ENCODE measurements around the gene ENPEP.
"Not testable (repeated sequence)": the region's sequence is repeated elsewhere in the genome, so short reads cannot be mapped to it uniquely, and the experiment has no call there.

ENPEP gene, protein sequence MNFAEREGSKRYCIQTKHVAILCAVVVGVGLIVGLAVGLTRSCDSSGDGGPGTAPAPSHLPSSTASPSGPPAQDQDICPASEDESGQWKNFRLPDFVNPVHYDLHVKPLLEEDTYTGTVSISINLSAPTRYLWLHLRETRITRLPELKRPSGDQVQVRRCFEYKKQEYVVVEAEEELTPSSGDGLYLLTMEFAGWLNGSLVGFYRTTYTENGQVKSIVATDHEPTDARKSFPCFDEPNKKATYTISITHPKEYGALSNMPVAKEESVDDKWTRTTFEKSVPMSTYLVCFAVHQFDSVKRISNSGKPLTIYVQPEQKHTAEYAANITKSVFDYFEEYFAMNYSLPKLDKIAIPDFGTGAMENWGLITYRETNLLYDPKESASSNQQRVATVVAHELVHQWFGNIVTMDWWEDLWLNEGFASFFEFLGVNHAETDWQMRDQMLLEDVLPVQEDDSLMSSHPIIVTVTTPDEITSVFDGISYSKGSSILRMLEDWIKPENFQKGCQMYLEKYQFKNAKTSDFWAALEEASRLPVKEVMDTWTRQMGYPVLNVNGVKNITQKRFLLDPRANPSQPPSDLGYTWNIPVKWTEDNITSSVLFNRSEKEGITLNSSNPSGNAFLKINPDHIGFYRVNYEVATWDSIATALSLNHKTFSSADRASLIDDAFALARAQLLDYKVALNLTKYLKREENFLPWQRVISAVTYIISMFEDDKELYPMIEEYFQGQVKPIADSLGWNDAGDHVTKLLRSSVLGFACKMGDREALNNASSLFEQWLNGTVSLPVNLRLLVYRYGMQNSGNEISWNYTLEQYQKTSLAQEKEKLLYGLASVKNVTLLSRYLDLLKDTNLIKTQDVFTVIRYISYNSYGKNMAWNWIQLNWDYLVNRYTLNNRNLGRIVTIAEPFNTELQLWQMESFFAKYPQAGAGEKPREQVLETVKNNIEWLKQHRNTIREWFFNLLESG

DNA sequence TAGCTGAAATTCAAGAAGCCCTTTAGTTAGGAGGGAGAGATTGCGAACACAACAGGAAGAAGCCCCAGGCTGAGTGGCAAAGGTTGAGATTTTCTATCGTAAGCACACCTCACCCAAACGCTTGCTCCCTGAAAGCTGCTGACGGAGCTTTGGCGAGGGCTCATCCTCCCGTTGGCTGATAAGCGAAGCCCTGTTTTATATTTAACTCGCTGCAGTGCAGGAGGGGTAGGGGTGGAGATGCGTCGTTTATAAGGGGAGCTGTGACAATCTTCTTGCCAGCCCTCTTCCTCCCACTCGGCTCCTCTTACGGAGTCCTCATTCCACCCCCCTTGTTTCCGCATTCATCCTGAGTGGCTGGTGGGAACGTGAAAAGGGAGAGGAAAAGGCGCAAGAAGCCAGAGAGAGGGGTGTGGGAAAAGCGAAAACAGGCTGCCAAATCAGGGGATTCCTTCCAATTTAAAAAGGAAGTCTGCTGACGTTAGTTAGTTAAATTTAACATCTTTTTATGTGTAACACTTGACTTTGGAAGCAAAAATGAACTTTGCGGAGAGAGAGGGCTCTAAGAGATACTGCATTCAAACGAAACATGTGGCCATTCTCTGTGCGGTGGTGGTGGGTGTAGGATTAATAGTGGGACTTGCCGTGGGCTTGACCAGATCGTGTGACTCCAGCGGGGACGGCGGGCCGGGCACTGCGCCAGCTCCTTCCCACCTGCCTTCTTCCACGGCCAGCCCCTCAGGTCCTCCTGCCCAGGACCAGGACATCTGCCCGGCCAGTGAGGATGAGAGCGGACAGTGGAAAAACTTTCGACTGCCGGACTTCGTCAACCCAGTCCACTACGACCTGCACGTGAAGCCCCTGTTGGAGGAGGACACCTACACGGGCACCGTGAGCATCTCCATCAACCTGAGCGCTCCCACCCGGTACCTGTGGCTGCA is at the start of gene ENPEP:
ENPEP (plus strand) TSS at position 275 of the 938 bp plus-strand sequence; CDS start at position 535, 260 bp downstream.
- DNase-seq, result no peak

DNA sequence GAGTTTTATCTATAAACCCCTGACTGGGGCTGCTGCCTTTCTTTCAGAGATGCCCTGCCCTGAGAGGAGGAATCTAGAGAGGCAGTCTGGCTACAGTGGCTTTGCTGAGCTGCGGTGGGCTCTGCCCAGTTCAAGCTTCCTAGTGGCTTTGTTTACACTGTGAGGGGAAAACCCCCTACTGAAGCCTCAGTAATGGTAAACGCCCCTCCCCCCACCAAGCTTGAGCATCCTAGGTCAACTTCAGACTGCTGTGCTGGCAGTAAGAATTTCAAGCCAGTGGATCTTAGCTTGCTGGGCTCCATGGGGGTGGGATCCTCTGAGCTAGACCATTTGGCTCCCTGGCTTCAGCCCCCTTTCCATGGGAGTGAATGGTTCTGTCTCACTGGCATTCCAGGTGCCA is 44.1 kb upstream of the ENPEP start:
- not testable (repeated sequence) for DNase-seq

DNA sequence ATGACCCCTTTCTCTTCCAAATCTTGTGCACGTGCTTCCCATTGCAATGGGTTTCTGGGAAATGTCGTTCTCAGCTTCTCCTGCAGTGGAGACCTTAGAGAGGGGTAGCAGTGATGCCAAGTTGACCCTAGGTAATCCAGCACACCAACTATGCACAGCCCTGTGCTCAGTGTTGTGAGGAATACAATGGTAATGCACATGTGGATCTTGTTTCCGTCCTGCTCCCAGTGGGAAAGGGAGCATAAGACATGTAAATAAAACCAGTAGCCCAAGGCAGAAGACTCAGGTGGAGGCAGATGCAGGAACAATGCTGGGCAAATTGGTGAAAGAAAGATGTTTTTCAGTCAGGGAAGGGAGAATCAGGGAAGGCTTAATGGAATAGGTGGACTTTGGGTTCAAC is 38.7 kb upstream of the ENPEP start:
- DNase-seq, result not testable (repeated sequence)

DNA sequence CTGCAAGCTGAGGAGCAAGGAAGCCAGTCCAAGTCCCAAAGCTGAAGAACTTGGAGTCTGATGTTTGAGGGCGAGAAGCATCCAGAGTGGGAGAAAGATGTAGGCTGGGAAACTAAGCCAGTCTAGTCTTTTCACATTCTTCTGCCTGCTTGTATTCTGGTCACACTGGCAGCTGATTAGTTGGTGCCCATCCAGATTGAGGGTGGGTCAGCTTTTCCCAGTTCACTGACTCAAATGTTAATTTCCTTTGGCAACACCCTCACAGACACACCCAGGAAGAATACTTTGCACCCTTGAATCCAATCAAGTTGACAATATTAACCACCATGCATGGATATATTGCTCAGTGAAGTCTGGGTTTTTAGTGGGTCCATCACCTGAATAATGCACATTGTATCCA is 36.7 kb upstream of the ENPEP start:
- DNase-seq, result not testable (repeated sequence)

DNA sequence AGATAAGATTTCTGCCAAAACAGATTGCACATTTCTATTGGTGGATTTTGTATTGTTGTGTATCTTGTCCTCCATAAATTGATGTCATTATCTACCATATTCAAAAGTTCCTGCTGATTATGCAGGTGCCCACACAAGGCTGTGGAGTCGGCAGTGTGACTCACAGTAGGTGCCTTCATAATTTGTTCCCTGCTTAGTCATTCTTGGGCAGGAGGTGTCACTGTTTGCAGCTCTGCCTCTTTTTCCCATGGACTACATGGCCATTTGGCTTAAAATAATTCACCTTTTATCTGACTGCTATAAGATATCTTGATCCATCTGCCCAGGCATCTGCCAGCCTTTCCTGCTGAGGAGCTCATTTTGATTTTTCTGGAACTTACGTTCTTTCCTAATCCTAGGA is 33.6 kb upstream of the ENPEP start:
- DNase-seq, result no peak

DNA sequence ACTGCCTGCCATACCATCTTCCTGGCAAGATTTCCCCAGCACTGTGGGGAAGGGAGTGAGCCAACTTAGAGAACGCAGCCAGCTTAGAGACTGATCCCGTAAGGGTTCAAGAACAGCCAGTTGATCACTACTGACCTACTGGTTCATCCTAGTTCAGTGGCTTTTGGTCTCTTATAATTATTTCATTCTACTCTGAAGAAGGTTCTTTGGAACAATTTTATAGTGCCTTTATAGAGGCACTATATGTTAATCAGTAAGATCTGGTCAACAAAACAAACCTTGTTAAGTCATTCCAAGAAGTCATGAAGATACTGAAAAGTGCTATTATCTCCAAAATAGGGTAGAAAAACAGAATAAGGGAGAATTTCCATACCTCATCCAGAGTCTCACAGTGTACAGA is 33.2 kb upstream of the ENPEP start:
- DNase-seq, result no peak

DNA sequence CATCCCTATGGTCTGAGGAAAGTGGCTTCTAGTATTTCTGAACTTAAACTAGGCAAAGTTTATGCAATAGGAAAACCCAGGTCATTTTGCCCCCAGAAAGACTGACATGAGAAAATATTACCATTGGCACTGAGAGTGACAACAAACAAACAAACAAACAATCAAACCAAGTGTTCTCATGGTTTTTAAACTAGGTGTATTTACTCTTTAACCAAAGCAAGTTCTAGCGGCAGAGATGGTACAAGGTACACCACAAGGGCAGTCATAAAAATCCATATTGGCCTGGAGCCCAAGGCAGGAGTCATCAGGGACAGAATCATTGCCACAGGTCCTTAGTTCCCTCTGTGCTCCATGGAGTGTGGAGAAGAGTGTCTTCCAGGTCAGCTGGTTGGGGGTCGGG is 26.0 kb upstream of the ENPEP start:
- no peak for DNase-seq

DNA sequence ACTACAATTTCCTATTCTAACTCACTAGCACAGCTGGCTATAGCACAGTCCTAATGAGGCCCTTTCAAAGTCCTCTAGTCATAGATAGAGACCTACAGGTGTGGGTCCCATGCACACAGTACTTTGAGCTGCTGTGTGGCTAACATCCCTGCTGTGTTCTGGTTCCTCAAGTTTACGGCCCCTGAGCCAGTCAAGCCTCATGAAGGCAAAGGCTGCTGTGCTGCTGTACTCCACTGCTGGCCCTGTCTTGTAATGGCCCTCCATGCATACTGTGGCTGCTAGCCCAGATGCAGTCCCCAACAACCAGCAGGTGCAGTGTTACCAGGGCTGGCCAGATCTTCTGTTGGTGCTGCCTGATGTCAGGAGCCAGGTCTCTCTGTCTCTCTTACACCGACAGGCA is 23.4 kb upstream of the ENPEP start:
- DNase-seq, result no peak

DNA sequence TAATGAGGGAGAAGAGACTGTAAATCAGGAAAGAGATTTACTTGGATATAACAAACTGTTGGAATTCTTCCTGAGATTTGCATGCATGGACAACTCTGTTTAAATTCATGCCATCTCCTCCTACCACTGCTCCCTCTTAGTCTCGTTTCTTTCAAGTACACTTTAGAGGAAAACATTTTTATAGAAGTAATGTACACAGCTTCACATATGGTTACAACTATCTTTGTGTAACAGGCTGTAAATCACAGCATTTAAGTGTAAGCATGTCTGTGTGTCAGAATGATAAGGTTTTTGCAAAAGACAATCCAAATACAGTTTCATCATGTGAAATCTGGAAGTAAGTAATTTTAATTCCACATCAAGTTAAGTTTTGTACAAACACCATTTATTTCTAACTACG is 21.5 kb upstream of the ENPEP start:
- DNase-seq, result no peak

DNA sequence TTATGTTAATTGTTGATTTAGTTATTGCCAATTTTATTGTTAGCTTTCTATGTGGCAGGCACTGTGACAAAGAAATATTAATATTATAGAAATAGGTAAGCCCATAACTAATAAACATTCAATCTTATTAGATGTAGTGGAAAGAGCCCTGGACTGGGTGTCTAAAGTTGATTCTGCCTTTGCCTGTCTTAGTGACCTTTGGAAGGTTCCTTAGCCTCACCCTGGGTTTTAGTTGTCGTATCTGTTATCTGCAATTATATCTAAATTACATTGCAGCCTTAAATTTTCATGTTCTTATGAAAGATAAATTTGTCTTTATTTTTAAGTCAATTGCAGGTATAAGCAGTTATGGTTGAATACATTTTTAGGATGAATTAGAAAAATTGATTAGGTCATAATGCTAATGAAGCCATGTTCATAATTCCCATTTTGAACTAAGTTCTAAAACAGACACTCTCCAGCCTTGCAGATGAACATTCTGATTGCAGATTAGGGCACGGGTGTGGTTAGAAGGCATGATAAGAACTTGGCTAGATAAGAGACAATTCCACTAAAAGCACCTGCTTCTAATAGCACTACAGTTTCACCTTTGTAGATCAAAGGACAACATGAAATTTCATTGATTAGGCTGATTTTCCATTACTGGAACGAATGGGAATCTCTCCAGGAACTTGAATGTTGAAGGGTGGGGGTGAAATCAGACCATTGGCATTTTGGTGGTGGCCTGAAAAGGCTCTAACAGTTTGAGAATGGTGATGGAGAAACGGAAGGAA is 17.3 kb upstream of the ENPEP start:
- DNase-seq, result no peak

DNA sequence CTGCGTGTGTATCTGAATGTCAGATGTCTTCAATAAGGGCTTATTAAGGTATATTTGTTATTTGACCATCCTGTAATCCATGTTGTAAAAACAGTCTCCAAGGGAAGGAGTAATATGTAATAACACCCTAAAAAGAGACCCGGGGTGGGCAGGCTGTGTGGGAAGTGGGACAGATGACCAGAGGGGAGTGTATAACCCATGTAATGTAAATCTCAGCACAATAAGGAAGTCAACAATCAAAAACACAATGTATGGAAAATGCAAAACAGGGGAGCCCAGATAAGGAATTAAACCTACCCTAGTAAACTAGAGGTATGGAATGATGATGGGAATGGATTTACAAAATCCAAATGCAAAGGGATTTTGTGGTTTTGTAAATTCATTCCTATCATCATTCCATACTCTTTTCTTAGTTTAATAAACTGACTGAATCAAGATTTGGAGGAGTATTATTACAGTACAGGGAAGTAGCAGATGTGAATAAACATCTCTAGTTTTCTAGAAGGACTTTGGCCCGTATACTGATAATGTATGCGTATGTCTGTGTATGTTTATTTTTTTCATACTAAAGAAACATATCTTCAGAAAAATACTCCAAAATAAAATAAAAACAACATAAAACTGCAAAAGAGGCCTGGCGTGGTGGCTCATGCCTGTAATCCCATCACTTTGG is 15.7 kb upstream of the ENPEP start:
- no peak for DNase-seq

DNA sequence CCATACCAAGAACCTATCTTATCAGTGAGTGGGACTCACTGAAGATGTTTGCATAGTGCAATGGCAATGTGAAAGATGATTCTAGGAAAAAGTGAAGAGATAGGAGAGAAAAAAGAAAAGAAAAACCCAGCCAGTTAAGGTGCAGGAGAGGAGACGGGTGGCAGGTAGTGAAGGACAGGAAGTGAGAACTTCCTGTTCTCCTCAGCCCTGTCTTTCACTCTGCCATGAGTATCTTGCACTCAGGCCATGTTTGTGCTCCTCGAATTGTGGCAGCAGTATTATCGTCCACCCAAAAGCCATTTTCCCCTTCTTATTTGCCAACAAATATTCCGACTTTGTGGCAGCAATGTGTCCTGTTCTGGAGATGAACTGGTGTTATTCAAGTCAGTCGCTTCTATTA is 8.6 kb upstream of the ENPEP start:
- no peak for DNase-seq

DNA sequence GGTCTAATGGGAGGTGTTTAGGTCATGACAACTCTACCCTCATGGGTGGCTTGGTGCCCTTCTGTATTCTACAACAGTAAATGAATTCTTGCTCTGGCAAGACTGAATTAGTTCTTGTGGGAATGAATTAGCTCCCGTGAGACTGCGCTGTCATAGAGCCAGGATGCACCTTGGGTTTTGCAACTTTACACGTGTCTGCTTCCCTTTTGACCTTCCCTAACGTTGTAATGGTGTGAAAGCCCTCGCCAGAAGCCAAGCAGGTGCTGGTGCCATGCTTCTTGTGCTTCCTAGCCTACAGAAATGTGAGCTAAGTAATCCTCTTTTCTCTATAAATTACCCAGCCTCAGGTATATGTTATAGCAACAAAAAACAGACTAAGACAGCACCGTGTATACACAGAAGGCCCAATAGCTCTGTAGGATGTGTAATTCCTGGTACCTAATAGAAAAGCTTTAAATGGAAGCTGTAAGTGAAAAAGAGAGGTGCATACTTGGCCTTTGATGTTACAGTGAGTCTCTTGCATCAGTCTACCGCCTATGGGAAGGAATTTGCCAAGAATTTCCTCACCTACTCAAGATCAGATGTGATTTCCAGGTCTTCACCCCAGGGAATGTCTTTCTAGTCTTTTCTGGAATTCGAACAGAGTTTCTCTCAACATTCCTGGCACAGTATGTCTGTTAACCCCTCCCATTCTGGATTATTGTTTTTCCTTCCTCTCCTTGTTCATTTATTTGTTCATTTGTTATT is 3.2 kb upstream of the ENPEP start:
- no peak for DNase-seq

DNA sequence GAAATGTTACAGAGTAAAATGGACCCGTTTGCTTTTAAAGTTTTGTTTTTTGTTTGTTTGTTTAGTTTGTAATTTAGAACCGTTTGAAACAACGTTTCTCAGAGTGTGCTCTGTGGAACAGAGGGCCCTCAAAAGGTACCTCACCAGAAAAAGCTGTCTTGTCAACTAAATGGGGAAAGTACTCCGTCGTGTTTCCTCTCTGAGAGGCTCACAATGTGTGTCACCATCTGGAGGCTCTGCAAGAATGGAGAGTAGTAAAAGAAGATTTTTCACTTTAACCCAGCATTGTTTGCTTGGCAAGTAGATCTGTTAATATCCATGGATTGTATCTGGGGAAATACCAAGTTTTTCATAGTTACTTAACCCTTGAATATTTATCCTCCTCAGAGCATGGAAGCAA is 1.5 kb upstream of the ENPEP start:
- no peak for DNase-seq

DNA sequence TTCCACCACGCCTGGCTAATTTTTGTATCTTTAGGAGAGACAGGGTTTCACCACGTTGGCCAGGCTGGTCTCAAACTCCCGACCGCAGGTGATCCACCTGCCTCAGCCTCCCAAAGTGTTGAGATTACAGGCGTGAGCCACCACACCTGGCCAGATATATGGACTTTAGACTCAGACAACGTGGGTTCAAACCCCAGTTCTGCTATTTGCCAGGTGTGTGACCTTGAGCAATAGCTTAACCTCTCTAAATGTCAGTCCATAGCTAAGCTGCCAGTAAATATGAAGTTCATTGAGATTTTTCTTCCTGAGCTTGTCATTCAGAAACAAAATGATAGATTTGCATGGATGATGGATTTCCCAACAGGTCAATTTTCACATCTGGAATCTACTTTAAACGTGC is 875 bp upstream of the ENPEP start:
- DNase-seq, result not testable (repeated sequence)

DNA sequence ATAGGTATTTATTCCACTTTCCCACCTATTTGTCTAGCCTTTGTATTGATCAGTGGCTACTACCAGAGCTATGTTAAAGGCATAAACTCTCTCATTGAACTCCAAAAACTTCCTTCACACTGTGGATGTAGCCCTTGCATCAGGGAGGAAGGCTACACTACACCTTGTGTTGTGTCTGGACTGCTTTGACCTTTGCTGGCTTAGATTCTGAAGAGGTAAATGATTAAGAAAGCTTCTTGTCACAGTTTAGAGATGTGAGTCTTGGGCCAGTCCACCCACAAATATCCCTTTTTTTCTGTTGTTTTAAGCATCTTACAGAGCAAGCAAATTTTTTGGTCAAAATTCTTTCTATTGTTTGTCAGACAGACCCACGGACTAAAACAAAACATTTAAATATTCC is 1.9 kb downstream of the ENPEP start:
- no peak for DNase-seq

DNA sequence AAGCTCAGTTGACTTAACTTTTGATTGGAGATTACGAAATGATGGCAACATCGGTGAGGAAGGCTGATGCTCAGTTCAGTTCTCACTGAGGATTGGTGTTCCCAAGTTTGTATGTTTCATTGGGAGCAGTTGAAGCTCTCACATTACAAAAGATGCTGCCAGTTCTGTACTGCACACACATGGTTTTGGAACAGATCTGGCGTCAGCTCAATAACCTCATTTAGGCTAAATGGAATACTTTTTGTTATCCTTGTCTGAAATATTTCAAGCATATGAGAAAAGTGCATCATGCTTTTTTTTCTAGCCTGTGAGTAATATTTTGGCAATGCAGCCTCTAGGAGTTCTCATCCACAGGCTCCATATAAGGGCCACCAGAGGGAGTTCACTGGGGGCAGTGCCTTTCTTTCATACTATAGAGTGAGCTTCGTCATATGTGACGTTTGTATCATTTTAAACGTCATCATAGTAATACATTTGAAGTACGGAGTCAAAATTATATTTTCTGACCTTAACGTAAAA is 4.1 kb downstream of the ENPEP start:
- no peak for DNase-seq

DNA sequence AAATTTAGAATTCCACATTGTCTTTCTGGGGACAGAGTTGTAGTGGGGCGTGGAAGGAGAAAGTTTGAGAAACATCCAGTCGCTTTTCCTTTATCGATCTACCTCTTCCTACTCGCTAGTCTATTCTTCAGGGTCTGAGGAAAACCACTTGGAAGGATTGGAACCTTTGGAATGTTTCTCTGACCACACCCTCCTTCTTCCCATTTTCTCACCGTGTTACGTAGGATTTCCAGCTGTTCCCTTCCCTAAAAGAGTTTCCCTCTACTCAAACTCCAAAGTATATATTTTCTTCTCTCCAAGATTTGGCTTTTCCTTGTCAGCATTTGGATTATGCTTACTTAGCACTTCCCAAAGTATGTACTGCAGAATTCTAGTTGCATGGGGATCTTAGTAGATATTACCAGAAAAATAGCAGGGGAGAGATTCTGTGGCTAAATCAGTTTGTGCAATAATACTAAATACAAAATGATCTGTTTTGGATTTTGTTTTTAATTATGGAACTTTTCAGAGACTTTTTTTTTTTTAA is 4.9 kb downstream of the ENPEP start:
- no peak for DNase-seq

DNA sequence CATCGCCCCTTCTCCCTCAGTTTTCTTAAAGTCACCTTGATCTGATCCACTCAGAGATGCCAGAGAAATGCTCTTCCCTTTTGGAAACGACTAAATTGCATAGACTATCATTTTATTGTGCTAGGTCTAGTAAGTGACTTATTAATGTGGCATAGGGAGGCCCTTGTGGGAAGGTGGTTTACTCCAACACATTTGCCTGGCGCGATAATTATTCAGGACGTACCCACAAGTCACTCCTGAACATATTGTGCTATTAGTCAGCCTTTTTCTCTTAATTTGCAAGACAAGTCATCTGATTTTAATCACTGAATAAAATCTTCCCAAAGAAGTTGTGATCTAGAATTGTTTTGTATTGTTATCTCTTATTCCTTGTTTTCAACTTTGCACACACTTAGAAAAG is 7.6 kb downstream of the ENPEP start:
- DNase-seq, result no peak

DNA sequence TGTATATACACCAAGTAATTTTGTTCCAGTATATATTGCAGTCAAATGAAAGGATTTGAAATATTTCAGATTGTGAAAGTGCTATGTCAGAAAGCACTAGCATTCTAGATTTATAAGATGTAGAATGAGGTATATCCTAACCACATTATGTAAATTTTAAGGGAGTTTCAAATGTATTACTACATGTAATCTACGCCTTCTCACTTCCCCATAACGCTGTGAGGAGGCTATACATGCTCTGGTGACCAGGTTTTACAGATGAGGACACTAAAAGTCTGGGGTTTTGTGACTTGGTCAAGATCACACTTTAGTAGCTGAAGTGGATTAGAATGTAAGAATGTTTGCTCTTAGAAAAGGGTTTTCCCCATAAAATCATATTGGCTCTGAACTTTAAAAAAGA is 8.1 kb downstream of the ENPEP start:
- DNase-seq, result no peak

Measured in stimulated activated CD8-positive, alpha-beta memory T cell treated with anti-CD3 and anti-CD28 coated beads, Interleukin-4, amount 100 ng/mL, for 48 hours (primary cell).